ENCODE data around the gene SRP14.

SRP14 gene

GRCh38 chr15:40048211-40048792 is 9.3 kb upstream of the SRP14 start:
- no peak for TF ChIP-seq CTCF (IDR thresholded peaks at IDR 0.05)
- Histone ChIP-seq H3K4me1 (ENCODE audit: control insufficient read depth in 1 of 2, insufficient read depth in 1 of 2, low read depth in 1 of 2, low read length in 1 of 2) (peaks cover 26 to 27% of the 10 kb centered on the region in 2 experiments), H3K36me3 (no peaks in the 10 kb centered on the region), H3K27me3 (no peaks in the 10 kb centered on the region), H3K27ac (peak overlapping the region; percentile 57), H3K4me3 (ENCODE audit: low read depth in 1 of 2, low read length in 1 of 2) (no peak overlapping the region), H3K9me3 (no peaks in the 10 kb centered on the region)

DNA sequence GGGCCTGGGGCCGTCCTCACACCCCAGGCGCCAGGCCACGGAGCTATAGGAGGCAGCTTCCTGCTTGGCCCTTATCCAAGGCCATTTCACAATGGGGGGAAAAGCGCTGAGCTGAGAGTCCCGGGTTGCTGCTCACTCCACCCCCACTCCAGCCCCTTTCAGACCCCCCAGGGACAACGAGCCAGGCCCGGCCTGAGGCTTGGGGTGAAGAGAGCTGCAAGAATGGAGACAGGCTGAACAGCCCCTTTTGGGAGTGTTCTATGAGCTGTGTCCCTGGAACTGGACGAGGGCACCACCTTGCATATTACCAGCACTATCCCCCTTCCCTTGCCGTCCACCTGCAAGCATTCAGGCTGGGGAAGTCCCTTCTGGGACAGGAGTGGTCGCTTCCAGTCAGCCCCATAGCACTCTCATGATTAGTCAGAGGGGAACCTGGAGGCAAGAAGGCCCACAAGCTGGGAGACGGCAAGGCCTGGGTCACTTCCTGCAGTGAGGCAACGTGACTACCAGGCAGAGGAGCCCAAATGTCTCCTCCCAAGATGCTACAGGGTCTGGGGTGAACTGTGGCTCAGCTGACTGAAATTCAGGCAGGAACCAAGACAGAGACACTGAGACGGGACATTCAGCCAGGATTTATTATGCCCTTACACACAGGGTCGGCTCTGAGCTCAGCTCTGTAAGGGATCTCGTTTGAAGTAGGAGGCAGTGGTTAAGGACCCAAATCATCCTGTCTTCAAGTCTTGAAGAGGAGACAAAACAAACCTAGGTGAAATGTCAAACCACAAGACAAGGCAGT is 8.6 kb upstream of the SRP14 start:
- no peaks in the 10 kb centered on the region for H3K9me3 ChIP-seq
- no peaks in the 10 kb centered on the region for H3K27me3 ChIP-seq
- no peak for TF ChIP-seq CTCF (IDR thresholded peaks at IDR 0.05)
- H3K27ac ChIP-seq, result peak overlapping the region; percentile 57
- H3K4me3 ChIP-seq (ENCODE audit: low read depth in 1 of 2, low read length in 1 of 2), result no peak overlapping the region
- peaks cover 26 to 27% of the 10 kb centered on the region in 2 experiments for H3K4me1 ChIP-seq (ENCODE audit: control insufficient read depth in 1 of 2, insufficient read depth in 1 of 2, low read depth in 1 of 2, low read length in 1 of 2)
- H3K36me3 ChIP-seq, result no peaks in the 10 kb centered on the region

- Histone ChIP-seq H3K4me1 (ENCODE audit: control insufficient read depth in 1 of 2, insufficient read depth in 1 of 2, low read depth in 1 of 2, low read length in 1 of 2) (peaks cover 26 to 27% of the 10 kb centered on the region in 2 experiments), H3K36me3 (no peaks in the 10 kb centered on the region), H3K4me3 (ENCODE audit: low read depth in 1 of 2, low read length in 1 of 2) (no peak overlapping the region), H3K9me3 (no peaks in the 10 kb centered on the region), H3K27ac (peak overlapping the region; percentile 57), H3K27me3 (no peaks in the 10 kb centered on the region)
- TF ChIP-seq CTCF (IDR thresholded peaks at IDR 0.05), result no peak
Observed at GRCh38 chr15:40046721-40047414, 7.9 kb upstream of the SRP14 start.

DNA sequence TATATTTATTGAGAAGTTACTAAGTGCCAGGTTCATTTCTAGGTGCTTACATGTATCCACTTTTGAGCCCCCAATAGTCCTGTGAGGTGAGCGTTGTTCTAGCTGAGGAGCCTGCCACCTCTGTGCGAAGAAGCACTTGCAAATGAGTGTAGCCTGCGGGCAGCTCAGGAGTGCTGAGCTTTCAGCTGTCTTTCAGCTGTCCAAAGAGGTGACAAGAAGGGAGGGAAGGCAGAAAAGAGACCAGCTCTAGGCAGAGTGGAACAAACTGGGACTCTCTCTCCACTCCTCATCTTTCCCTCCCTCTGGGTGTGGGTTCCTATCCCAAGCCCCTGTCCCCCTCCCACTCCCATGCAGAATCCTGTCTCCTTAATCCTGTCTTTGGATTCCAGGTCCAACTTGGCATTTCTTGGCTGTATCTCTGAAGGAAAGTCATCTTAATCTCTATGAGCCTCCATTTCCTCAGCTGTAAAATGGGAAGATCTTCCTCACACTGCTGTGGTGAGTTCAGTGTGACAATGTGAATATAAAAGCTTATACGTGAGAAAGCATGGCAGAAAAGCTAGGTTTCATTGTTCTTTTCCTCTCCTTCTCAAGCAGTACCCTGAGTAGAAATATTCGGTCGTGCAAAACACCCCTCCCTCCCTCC is 6.7 kb upstream of the SRP14 start:
- TF ChIP-seq CTCF (IDR thresholded peaks at IDR 0.05), result no peak
- Histone ChIP-seq H3K36me3 (no peaks in the 10 kb centered on the region), H3K9me3 (no peaks in the 10 kb centered on the region), H3K27me3 (no peaks in the 10 kb centered on the region), H3K4me1 (ENCODE audit: control insufficient read depth in 1 of 2, insufficient read depth in 1 of 2, low read depth in 1 of 2, low read length in 1 of 2) (peaks cover 26 to 27% of the 10 kb centered on the region in 2 experiments), H3K4me3 (ENCODE audit: low read depth in 1 of 2, low read length in 1 of 2) (no peak overlapping the region), H3K27ac (no peak overlapping the region)

DNA sequence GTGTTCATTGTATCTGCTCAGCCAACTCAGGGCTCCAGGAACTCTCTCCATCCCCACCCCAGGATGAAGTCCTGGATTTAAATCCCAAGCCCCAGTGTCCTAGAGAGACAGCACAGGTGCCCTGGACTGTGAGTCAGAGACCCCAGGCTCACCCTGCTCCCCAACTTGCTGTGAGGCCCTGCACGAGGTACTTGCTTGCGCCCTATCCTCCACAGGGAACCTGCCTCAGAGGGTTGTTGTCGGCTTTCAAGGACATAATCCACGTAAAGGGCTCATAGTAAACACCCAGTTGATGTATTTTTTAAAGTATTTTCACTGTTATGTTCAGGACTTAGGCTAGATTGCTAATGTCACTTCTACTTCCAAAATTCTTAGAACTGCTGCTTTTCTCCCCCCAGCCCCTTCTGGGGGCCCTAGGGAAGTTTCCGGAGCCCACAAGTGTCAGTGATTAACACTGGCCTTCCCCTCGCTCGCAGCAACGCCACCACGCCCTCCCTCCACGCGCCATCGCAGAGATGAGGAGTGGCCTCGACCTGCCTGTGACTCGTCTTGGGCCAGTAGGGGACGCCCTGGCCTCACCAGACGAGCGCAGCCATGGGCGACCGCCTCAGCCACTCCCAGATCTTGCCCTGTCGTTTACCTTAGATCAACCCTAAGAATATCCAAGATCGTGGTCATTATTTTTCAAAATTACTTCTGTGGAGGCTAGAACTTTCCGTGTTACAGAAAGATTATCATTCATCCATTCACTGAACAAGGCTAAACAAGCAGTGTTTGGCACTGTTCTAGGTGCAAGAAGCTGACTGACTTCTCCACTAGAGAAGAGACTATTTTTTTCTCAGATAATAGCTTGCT is 6.0 kb upstream of the SRP14 start:
- Histone ChIP-seq H3K9me3 (no peaks in the 10 kb centered on the region), H3K36me3 (no peaks in the 10 kb centered on the region), H3K4me1 (ENCODE audit: control insufficient read depth in 1 of 2, insufficient read depth in 1 of 2, low read depth in 1 of 2, low read length in 1 of 2) (peaks cover 26 to 27% of the 10 kb centered on the region in 2 experiments), H3K27me3 (no peaks in the 10 kb centered on the region), H3K27ac (no peak overlapping the region), H3K4me3 (ENCODE audit: low read depth in 1 of 2, low read length in 1 of 2) (no peak overlapping the region)
- TF ChIP-seq CTCF (IDR thresholded peaks at IDR 0.05), result peak; percentile 50
